ENCODE data around the gene STMN1. TPM values are rescaled to one million over a fixed set of nuclear protein-coding genes. Genes with fewer than 3 reads are reported as not detected.

Gene STMN1
- total and polyA plus RNA-seq, 7 experiments from 2014 or later = 29.3 to 347 (median 85.2) TPM

GRCh38 chr1:25885602-25886001 is 20.6 kb downstream of the STMN1 start:
- H3K9me3 ChIP-seq (ENCODE audit: control insufficient read depth in 2 of 3, low read length in 3 of 3) = no peaks in the 10 kb centered on the region
- intact Hi-C loops (cut with micrococcal nuclease) = no loop called here
- Mint-ChIP-seq H3K36me3 (peaks cover 0 to 2% (median 0%) of the 10 kb centered on the region in 5 donors), H3K9me3 (peaks cover 0 to 1% (median 0%) of the 10 kb centered on the region in 11 donors), H3K4me1 (peaks cover 0 to 9% (median 0%) of the 10 kb centered on the region in 7 donors), H3K27ac (no peak overlapping the region), H3K27me3 (no peaks in the 10 kb centered on the region), H3K4me3 (no peak overlapping the region)
- no peak for ATAC-seq
- no peak overlapping the region for H3K4me3 ChIP-seq (ENCODE audit: low read length)
- H3K4me1 ChIP-seq (ENCODE audit: control insufficient read depth in 2 of 2, insufficient read depth in 2 of 2, low read length in 2 of 2) = no peaks in the 10 kb centered on the region
- no peak for DNase-seq
- POLR2A ChIA-PET = no interaction called here
- no peak overlapping the region for H3K27ac ChIP-seq (ENCODE audit: low read depth, low read length)
- H3K27me3 ChIP-seq (ENCODE audit: control insufficient read depth in 2 of 2, insufficient read depth in 2 of 2, low read length in 2 of 2) = no peaks in the 10 kb centered on the region
- no peaks in the 10 kb centered on the region for H3K36me3 ChIP-seq (ENCODE audit: control insufficient read depth in 2 of 3, insufficient read depth in 3 of 3, low read length in 3 of 3)
- CTCF ChIA-PET = no interaction called here

- H3K36me3 ChIP-seq (ENCODE audit: control insufficient read depth in 2 of 3, insufficient read depth in 3 of 3, low read length in 3 of 3) = no peaks in the 10 kb centered on the region
Measured at GRCh38 chr1:25881266-25881665, 25.0 kb downstream of the STMN1 start.

GRCh38 chr1:25880518-25880917 is 25.7 kb downstream of the STMN1 start:
- Histone ChIP-seq H3K4me3 (ENCODE audit: low read length) (no peak overlapping the region), H3K4me1 (ENCODE audit: control insufficient read depth in 2 of 2, insufficient read depth in 2 of 2, low read length in 2 of 2) (no peaks in the 10 kb centered on the region), H3K36me3 (ENCODE audit: control insufficient read depth in 2 of 3, insufficient read depth in 3 of 3, low read length in 3 of 3) (no peaks in the 10 kb centered on the region), H3K27me3 (ENCODE audit: control insufficient read depth in 2 of 2, insufficient read depth in 2 of 2, low read length in 2 of 2) (no peaks in the 10 kb centered on the region), H3K27ac (ENCODE audit: low read depth, low read length) (no peak overlapping the region), H3K9me3 (ENCODE audit: control insufficient read depth in 2 of 3, low read length in 3 of 3) (no peaks in the 10 kb centered on the region)
- peaks cover 0 to 19% (median 0%) of the 10 kb centered on the region in 5 donors for H3K27me3 Mint-ChIP-seq
- H3K36me3 Mint-ChIP-seq = no peaks in the 10 kb centered on the region
- no peak for ATAC-seq
- no peak for DNase-seq
- peak overlapping the region in 2 of 9 donors; percentile 57 to 72 for H3K27ac Mint-ChIP-seq
- CTCF ChIA-PET = interaction anchor here (0.5 to 2.1 kb wide), 2 partner anchors 15 to 329 kb away, joined by 7 to 8 read pairs; no protein-coding TSS in a partner anchor
- intact Hi-C loops (cut with micrococcal nuclease) = no loop called here
- H3K4me1 Mint-ChIP-seq = peaks cover 0 to 9% (median 4%) of the 10 kb centered on the region in 7 donors
- POLR2A ChIA-PET = interaction anchor here (0.6 to 1.4 kb wide), 2 partner anchors 18 to 138 kb away, joined by 3 read pairs; no protein-coding TSS in a partner anchor
- H3K9me3 Mint-ChIP-seq = no peaks in the 10 kb centered on the region
- H3K4me3 Mint-ChIP-seq = no peak overlapping the region

More at GRCh38 chr1:25881266-25881665, 25.0 kb downstream of the STMN1 start:
- Mint-ChIP-seq H3K36me3 (no peaks in the 10 kb centered on the region), H3K27ac (no peak overlapping the region), H3K4me1 (peaks cover 0 to 6% (median 0%) of the 10 kb centered on the region in 7 donors), H3K4me3 (no peak overlapping the region), H3K9me3 (no peaks in the 10 kb centered on the region), H3K27me3 (peaks cover 0 to 15% (median 0%) of the 10 kb centered on the region in 5 donors)
- Histone ChIP-seq H3K27ac (ENCODE audit: low read depth, low read length) (no peak overlapping the region), H3K9me3 (ENCODE audit: control insufficient read depth in 2 of 3, low read length in 3 of 3) (no peaks in the 10 kb centered on the region), H3K4me3 (ENCODE audit: low read length) (no peak overlapping the region), H3K4me1 (ENCODE audit: control insufficient read depth in 2 of 2, insufficient read depth in 2 of 2, low read length in 2 of 2) (no peaks in the 10 kb centered on the region), H3K27me3 (ENCODE audit: control insufficient read depth in 2 of 2, insufficient read depth in 2 of 2, low read length in 2 of 2) (no peaks in the 10 kb centered on the region)
- CTCF ChIA-PET = interaction anchor here (0.5 to 2.1 kb wide), 2 partner anchors 14 to 329 kb away, joined by 7 to 8 read pairs; no protein-coding TSS in a partner anchor
- intact Hi-C loops (cut with micrococcal nuclease) = no loop called here
- POLR2A ChIA-PET = no interaction called here
- DNase-seq (no peak), ATAC-seq (no peak)

- DNase-seq (no peak), ATAC-seq (no peak)
- Mint-ChIP-seq H3K27me3 (peaks cover 0 to 23% (median 0%) of the 10 kb centered on the region in 5 donors), H3K9me3 (no peaks in the 10 kb centered on the region), H3K27ac (peak overlapping the region in 3 of 9 donors; percentile 3 to 72 (median 67)), H3K4me1 (peaks cover 0 to 10% (median 7%) of the 10 kb centered on the region in 7 donors), H3K4me3 (no peak overlapping the region), H3K36me3 (no peaks in the 10 kb centered on the region)
- Histone ChIP-seq H3K27ac (ENCODE audit: low read depth, low read length) (no peak overlapping the region), H3K36me3 (ENCODE audit: control insufficient read depth in 2 of 3, insufficient read depth in 3 of 3, low read length in 3 of 3) (no peaks in the 10 kb centered on the region), H3K4me1 (ENCODE audit: control insufficient read depth in 2 of 2, insufficient read depth in 2 of 2, low read length in 2 of 2) (peaks cover 4% of the 10 kb centered on the region in 2 donors), H3K27me3 (ENCODE audit: control insufficient read depth in 2 of 2, insufficient read depth in 2 of 2, low read length in 2 of 2) (no peaks in the 10 kb centered on the region), H3K9me3 (ENCODE audit: control insufficient read depth in 2 of 3, low read length in 3 of 3) (no peaks in the 10 kb centered on the region), H3K4me3 (ENCODE audit: low read length) (no peak overlapping the region)
- intact Hi-C loops (cut with micrococcal nuclease) = no loop called here
- POLR2A ChIA-PET = interaction anchor here (0.6 to 1.4 kb wide), 4 partner anchors 17 to 137 kb away, joined by 3 read pairs; no protein-coding TSS in a partner anchor
- CTCF ChIA-PET = interaction anchor here (0.7 kb wide), 1 partner anchor 15 kb away, joined by 4 read pairs; no protein-coding TSS in a partner anchor
Measured at GRCh38 chr1:25879675-25880074, 26.5 kb downstream of the STMN1 start.

- no peaks in the 10 kb centered on the region for H3K9me3 Mint-ChIP-seq
- peak overlapping the region in 1 of 9 donors; percentile 62 for H3K27ac Mint-ChIP-seq
- ChIA-PET CTCF (no interaction called here), POLR2A (interaction anchor here (0.6 kb wide), 1 partner anchor 13 kb away, joined by 3 read pairs; no protein-coding TSS in a partner anchor)
- Histone ChIP-seq H3K27ac (ENCODE audit: low read depth, low read length) (no peak overlapping the region), H3K4me1 (ENCODE audit: control insufficient read depth in 2 of 2, insufficient read depth in 2 of 2, low read length in 2 of 2) (peaks cover 9 to 11% of the 10 kb centered on the region in 2 donors), H3K36me3 (ENCODE audit: control insufficient read depth in 2 of 3, insufficient read depth in 3 of 3, low read length in 3 of 3) (no peaks in the 10 kb centered on the region), H3K27me3 (ENCODE audit: control insufficient read depth in 2 of 2, insufficient read depth in 2 of 2, low read length in 2 of 2) (no peaks in the 10 kb centered on the region), H3K9me3 (ENCODE audit: control insufficient read depth in 2 of 3, low read length in 3 of 3) (no peaks in the 10 kb centered on the region), H3K4me3 (ENCODE audit: low read length) (no peak overlapping the region)
- peaks cover 0 to 23% (median 0%) of the 10 kb centered on the region in 5 donors for H3K27me3 Mint-ChIP-seq
- H3K4me1 Mint-ChIP-seq = peaks cover 0 to 13% (median 7%) of the 10 kb centered on the region in 7 donors
- no peaks in the 10 kb centered on the region for H3K36me3 Mint-ChIP-seq
- intact Hi-C loops (cut with micrococcal nuclease) = no loop called here
- H3K4me3 Mint-ChIP-seq = no peak overlapping the region
- no peak for ATAC-seq
- no peak for DNase-seq
Measured at GRCh38 chr1:25878690-25879089, 27.5 kb downstream of the STMN1 start.

GRCh38 chr1:25877155-25877554 is 29.1 kb downstream of the STMN1 start:
- H3K4me1 ChIP-seq (ENCODE audit: control insufficient read depth in 2 of 2, insufficient read depth in 2 of 2, low read length in 2 of 2) = peaks cover 9 to 11% of the 10 kb centered on the region in 2 donors
- H3K27me3 ChIP-seq (ENCODE audit: control insufficient read depth in 2 of 2, insufficient read depth in 2 of 2, low read length in 2 of 2) = no peaks in the 10 kb centered on the region
- ChIA-PET CTCF (interaction anchor here (0.6 kb wide), 1 partner anchor 358 kb away, joined by 7 read pairs; no protein-coding TSS in a partner anchor), POLR2A (interaction anchor here (1.2 kb wide), 1 partner anchor 57 kb away, joined by 4 read pairs; the partner anchor contains the start of gene MTFR1L)
- H3K4me3 ChIP-seq (ENCODE audit: low read length) = no peak overlapping the region
- H3K27ac Mint-ChIP-seq = peak overlapping the region in 1 of 9 donors; percentile 30
- H3K36me3 Mint-ChIP-seq = no peaks in the 10 kb centered on the region
- H3K4me3 Mint-ChIP-seq = peak overlapping the region in 1 of 10 donors; percentile 90
- H3K9me3 ChIP-seq (ENCODE audit: control insufficient read depth in 2 of 3, low read length in 3 of 3) = no peaks in the 10 kb centered on the region
- H3K9me3 Mint-ChIP-seq = no peaks in the 10 kb centered on the region
- DNase-seq = no peak
- H3K27ac ChIP-seq (ENCODE audit: low read depth, low read length) = no peak overlapping the region
- H3K27me3 Mint-ChIP-seq = peaks cover 0 to 23% (median 0%) of the 10 kb centered on the region in 5 donors
- no peak for ATAC-seq
- H3K36me3 ChIP-seq (ENCODE audit: control insufficient read depth in 2 of 3, insufficient read depth in 3 of 3, low read length in 3 of 3) = no peaks in the 10 kb centered on the region
- H3K4me1 Mint-ChIP-seq = peaks cover 0 to 13% (median 7%) of the 10 kb centered on the region in 7 donors
- intact Hi-C loops (cut with micrococcal nuclease) = no loop called here

All from naive thymus-derived CD4-positive, alpha-beta T cell (primary cell).